SK-N-DZ (cell line): ENCODE data around the gene APMAP. TPM values are rescaled to one million over a fixed set of nuclear protein-coding genes. Genes with fewer than 3 reads are reported as not detected.

Source experiments
- DNase-seq: peaks from one replicate; pipeline ENCODE4 v3.0.0-alpha.2; 2015; ENCODE audit warnings: low spot score
- polyA plus RNA-seq, 2 experiments: library from polyadenylated mRNA; depleted of rRNA; stranded (reverse); fragments of >200 nt; gene quantifications; 2 replicates each; pipeline ENCODE4 v1.2.3, GENCODE V29; 2014

Gene APMAP
- polyA plus RNA-seq (2014; cell fraction: cytosol; rRNA removed) = 119 and 121 TPM in 2 replicates
- 70.2 and 80.1 TPM in 2 replicates for polyA plus RNA-seq (2014; cell fraction: nucleus; rRNA removed)

- peak; percentile 92 for DNase-seq
These were observed at the start of gene APMAP for GRCh38 chr20:24992487-24993205. Gene APMAP, minus strand, starts transcription at chr20:24992751. Its CDS starts 63 bp downstream, at chr20:24992688.

GRCh38 chr20:25041813-25042530, 49.4 kb upstream of the APMAP start:
- DNase-seq = no peak

GRCh38 chr20:25040438-25040831, 47.9 kb upstream of the APMAP start:
- DNase-seq = no peak

- no peak for DNase-seq
These were observed 47.3 kb upstream of the APMAP start for GRCh38 chr20:25039697-25040437.

GRCh38 chr20:25038591-25039015, 46.1 kb upstream of the APMAP start:
- DNase-seq = no peak

- no peak for DNase-seq
These were observed 45.5 kb upstream of the APMAP start for GRCh38 chr20:25038103-25038410.

- no peak for DNase-seq
These were observed 44.9 kb upstream of the APMAP start for GRCh38 chr20:25037288-25038102.

GRCh38 chr20:25036331-25036936, 43.9 kb upstream of the APMAP start:
- DNase-seq = no peak

- DNase-seq = no peak
These were observed 43.4 kb upstream of the APMAP start for GRCh38 chr20:25035921-25036320.

GRCh38 chr20:25033924-25034300, 41.4 kb upstream of the APMAP start:
- DNase-seq = no peak

- DNase-seq = peak; percentile 44
These were observed 40.8 kb upstream of the APMAP start for GRCh38 chr20:25033265-25033923.

- DNase-seq = peak; percentile 29
These were observed 40.1 kb upstream of the APMAP start for GRCh38 chr20:25032478-25033264.

GRCh38 chr20:25032065-25032477, 39.5 kb upstream of the APMAP start:
- no peak for DNase-seq

- no peak for DNase-seq
These were observed 38.7 kb upstream of the APMAP start for GRCh38 chr20:25031241-25031640.

- DNase-seq = no peak
These were observed 38.2 kb upstream of the APMAP start for GRCh38 chr20:25030649-25031207.

- DNase-seq = no peak
These were observed 37.6 kb upstream of the APMAP start for GRCh38 chr20:25030007-25030648.

- DNase-seq = no peak
These were observed 33.5 kb upstream of the APMAP start for GRCh38 chr20:25025986-25026605.

GRCh38 chr20:25025091-25025861, 32.7 kb upstream of the APMAP start:
- no peak for DNase-seq
